GM21723 (cell line): ENCODE results near the gene MTHFR.

Source experiments
- ATAC-seq: cut with Tn5 transposase; IDR thresholded peaks from one replicate; pipeline ENCODE4 v1.9.1; 2021; ENCODE audit warnings: mild to moderate bottlenecking, moderate library complexity; ENCODE audit not compliant: unreplicated experiment

The MTHFR gene

DNA sequence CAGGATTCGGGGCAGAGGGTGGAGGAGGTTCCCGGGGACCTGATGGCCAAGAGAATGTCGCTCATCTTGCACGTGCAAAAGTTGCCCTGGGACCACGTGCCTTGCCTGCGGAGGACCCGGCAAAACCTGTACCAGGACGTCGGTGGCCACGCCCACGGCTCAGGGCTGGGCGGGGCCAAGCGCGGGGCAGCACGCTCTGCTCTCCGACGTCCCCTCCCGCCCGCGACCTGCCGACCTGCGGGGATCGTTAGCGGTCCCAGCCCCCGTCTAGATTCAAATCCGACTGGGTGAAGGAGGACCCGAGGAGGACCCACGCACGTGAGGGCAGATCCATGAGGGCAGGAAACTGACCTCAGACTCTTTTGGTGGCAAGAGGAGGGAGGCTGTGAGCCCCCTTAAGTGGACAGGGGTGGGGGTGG, 43.8 kb downstream of the MTHFR start, which contains the start of gene C1orf167:
C1orf167 (plus strand) TSS at position 206 of the 419 bp plus-strand sequence. CDS start 2,208 bp downstream, outside the sequence.
- no peak for ATAC-seq

DNA sequence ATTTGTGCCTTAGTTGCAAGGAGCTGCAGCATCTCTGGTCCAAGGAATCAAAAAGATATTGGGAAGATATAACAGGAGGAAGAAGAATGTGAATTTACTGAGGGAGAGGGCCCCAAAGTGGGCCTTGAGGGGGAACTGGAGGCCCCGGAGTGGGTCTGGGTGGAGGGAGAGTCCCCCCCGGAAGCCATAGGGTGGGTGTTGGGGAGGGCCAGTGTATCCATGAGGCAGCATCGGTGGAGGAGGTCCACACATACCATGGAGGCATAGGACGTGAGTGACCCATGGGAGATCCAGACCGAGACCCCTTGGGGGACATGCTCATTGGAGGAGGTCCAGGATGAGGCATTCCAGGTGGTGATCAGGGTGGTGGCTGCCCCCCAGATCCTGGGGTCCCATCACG, 44.5 kb downstream of the MTHFR start:
- ATAC-seq: no peak

DNA sequence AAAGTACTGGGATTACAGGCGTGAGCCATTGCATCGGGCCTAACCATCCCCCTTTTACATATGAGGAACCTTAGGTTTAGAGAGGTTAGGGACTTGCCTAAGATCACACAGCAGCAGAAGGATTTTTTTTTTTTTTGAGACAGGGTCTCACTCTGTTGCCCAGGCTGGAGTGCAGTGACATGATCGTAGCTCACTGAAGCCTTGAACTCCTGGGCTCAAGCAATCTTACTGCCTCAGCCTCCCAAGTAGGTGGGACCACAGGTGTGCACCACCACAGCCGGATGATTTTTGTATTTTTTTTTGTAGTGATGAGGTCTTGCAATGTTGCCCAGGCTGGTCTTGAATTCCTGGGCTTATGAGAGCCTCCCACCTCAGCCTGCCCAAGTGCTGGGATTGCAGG, 46.0 kb downstream of the MTHFR start:
- ATAC-seq: no peak

DNA sequence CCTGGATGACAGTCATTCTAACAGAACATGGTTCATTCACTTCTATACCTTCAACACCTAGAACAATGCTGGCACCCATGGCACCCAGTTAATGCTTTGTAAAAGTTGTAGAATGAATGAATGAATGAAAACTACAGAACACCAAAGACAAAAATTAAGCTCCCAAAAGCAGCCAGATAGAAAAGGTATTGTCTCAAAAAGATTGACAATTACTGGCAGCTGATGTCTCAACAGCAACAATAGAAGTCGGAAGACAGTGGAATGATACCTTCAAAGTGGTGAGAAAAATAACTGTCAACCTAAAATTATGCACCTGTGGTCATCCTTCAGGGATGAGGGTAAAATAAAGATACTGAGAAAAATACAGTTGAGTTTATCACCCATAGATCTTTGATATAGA, 48.7 kb downstream of the MTHFR start:
- no peak for ATAC-seq

DNA sequence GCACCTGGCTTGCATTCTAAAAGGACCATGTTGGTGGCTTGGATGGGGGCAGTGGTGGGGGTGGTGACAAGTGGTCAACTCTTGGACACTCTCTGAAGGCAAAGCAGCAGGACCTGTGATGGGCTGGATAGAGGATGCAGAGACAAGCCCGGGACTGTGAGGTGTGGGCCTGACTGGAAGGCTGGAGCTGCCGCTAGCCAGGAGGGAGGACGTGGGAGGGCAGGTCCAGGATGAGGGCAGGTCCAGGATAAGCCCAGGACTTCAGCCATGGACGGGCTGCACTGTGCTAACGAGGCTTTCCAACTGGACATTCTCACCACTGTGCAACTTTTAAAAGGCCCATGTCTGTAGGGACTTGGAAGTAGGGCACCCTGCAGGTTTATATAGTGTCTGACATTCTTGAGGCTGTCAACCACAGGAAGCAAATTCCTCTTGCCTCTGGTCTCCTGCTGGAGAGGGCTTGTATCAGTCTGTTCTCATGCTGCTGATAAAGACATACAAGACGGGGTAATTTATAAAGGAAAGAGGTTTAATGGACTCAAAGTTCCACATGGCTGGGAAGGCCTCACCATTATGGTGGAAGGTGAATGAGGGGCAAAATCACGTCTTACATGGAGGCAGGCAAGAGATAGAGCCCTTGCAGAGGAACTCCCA, 52.1 kb downstream of the MTHFR start:
- ATAC-seq: no peak

DNA sequence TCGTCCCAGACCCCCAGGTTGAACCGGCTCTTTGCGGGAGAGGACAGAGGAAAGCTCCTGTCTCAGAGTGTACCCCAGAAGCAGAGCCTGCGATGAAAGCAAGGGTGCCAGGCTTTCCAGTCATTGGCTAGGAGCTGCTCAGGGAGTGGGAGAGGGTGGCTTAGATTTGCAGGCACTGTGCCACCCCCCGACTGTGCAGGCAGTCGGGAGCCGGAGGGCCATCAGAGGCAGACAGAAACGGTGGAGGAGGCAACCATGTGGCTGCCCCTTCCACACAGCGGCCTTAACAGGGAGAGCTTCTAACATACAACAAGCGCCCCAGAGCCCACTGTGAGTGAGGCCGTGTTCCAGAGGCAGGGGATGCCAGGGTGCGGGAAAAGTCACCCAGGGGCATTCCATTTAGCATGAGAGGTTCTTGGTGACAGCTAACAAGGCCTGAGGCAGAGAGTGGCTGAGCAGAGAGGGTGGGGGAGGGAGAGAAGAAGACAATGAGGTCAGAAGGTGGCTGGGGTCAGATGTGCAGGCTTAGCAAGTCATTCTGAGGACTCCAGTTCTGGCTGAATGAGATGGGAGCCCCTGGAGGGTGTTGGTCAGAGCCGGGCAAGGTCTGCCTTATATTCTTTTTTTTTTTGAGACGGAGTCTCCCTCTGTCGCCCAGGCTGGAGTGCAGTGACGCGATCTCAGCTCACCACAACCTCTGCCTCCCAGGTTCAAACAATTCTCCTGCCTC, 53.2 kb downstream of the MTHFR start:
- no peak for ATAC-seq

DNA sequence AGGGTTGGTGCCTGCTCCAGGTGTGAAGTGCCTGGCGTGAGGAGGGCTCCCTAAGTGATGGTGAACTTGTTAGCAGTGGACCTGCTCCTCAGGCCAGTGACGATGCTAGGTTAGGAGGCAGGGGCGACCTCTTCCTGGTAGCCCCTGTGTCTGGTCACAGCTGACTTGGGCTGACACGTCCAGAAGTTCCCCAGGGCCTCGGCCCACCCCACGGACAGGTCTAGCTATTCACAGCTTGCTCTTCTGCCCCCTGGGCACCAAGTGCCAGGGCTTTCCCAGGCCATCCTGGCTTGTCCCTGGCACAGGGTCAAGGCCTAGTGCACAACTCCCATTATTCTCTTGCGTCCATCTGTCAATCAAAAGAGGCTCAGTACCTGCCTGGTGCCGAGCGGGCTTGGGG, 54.7 kb downstream of the MTHFR start:
- ATAC-seq: no peak

DNA sequence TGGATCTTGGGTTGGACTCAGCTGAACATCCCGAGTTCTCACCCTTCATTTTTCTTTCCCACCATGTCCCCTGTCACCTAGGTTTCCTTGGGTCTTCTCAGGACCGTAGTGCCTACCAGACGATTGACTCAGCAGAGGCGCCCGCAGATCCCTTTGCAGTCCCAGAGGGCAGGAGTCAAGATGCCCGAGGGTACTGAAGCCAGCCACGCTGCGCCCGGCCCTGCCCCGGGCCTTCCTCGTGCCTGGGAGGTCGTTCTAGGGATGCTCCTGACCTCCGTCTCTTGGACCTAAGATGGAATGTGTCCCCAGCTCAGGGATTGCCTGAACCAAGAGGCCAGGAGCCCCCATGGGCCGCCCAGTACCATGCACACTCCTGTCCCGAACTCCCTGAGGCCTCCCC, 55.8 kb downstream of the MTHFR start:
- ATAC-seq: no peak

DNA sequence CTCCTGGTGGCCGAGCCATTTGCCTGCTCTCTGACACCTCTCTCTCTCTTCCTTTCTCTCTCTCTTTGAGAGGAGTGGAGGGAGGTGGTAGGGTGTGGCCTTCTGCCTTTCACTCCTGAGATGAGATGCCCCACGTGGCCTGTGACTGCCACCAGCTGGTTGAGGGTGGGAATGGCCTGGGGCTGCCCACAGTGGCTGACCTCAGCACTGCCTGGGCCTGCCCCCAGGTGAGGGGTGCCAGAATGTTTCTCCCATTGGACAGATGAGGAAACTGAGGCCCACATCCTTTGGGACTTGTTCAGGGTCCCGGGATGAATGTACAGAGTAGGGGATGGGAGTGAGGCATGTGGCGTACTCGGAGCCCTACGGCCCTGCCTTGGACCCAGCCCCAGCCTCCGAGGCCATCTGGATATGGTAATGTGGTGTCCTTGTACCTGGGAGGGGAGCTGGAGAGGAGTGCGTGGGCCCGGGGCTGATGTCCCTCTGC, 56.5 kb downstream of the MTHFR start:
- ATAC-seq: no peak

DNA sequence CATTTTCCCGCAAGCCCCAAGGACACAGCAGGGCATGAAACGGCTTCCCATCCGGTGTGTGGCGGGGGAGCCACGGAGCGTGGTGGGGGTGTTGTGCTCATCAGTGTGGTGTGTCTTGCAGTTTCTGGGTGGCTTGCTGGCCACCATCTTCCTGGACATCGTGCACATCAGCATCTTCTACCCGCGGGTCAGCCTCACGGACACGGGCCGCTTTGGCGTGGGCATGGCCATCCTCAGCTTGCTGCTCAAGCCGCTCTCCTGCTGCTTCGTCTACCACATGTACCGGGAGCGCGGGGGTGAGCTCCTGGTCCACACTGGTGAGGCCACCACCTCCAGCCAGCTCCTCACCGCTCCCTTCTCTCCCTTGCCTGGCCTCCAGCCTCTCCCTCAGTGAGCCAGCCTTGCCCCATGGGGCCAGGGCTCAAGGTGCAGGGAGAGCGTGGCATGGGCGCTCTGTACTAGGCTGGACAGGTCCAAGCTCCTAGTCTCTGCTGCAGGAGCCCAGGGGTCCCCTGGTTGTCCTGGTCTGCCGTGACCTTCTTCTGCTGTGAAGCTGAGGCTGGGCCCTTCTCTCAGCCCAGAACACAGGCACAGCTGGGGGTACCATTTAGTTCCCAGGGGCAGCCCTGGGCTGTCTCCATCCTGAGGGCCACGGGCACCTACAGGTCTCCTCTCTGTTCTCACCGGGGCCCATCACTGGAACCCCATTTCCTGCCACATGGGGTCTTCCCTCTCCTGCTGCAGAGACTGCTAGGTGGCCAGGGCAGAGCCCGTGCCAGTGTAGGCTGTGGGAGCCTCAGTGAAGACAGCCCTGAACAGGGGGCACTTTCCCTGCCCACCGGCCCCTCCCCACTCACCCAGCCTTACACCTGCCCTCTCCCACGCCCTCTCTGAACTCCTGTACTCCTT, 57.2 kb downstream of the MTHFR start:
- ATAC-seq: no peak

DNA sequence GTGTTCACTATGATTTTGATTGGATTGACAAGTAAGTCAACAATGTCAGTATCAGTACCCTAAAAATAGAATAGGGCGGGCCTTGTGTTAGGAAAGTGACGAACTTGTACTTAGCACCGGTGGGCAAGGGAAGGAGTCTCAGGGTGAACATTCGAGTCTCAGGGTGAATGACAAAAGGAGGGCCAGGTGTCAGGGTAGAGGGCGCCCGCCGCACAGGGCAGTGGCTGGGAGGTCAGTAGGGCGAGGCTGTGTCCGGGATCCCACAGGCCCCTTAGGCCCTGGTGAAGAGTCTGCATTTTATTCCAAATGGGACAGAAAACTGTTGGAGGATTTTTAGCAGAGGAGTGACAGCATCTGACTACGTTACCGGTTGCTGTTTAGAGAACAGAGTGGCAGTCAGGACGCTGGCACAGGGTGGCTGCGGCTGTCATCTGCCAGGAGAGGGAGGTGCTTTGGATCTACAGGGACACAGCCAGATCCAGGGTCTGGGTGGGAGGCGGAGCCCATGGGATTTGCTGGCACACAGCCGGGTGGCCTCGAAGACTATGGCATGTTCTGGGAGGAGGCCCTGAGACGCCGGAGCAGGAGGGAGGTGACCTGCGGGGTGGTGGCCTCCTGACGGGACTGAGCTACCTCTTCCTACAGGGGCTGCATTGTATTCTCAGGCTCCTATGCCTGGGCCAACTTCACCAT, 58.8 kb downstream of the MTHFR start:
- ATAC-seq: no peak

DNA sequence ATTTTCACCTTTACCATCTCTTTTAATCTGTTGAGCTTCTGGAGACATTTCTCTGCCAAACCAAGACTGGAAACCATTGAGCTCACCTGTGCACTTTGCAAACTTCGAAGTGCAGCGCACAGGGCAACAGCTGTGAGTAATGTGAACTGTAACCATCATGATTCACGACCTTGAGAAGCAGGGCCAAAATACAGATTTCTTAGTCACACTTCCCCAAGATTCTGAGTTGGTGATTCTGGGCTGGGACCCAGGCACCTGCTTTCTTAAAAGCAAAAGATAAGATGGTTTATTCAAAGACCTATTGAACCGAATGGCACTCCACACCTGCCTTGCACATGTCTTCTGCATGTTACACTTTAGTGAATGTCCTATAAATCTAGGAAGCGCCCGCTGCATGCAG, 59.7 kb downstream of the MTHFR start:
- ATAC-seq: no peak

DNA sequence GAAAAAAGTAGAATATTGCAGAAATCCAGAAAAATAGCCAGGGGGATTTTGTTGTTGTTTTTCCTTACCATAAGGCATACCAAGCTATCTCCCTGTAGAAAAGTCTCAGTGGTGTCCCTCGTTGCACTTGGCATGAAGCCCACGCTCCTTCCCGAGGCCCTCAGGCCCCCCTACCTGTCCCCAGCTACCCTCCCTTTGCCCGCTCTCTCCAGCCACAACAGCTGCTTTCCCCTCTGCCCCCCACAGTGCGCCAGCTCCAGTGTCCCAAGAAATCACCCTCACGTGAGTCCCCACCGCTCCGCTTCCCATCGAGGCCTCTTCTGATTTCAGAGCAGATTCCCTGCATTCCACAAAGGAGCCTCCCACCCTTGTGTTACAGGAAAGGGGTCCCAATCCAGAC, 61.5 kb downstream of the MTHFR start:
- no peak for ATAC-seq

DNA sequence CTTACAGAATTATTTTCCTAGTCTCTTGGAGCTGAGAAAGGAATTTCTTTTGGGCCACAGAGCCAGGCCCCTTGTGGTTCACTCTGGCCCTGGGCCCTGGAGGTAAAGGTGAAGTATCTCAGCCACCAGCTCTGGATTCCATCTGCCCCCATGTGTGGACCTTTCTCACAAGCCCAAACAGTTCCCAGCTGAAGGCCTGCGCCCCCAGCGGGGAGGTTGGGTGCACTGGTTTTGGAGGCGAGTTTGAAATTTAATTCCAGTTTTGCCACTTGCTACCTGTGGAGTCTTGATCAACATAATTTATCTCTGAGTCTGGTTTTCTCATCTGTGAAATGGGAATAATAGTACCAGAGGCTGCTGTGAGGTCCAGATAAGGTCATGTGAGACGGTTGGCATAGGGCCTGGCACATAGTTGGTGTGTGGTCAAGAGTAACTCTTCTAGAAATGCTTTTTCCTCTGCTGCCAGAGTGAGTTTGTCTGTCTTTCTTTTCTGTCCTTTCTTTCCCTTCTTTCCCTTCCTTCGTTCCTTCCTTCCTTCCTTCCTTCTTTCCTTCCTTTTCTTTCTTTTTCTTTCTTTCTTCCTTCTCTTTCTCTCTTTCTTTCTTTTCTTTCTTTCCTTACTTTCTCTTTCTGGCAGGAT, 63.7 kb downstream of the MTHFR start:
- ATAC-seq: no peak

DNA sequence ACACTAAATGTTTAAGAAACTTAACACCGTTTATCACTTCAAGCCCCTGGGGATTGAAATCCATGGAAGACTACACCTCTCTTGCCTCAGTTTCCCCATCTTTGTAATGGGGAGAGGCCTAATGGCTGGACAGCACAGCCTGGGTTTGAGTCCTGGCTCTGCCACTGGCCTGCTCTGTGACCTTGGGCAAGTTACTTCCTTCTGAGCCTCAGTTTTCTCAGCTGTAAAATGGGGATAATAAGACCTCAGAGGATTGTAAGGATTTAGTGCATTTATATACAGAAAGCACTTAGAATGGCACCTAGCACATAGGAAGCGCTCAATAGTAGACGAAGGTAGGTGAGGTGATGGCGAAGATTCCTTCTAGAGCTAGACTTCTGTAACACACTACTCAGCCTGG, 64.3 kb downstream of the MTHFR start:
- no peak for ATAC-seq

DNA sequence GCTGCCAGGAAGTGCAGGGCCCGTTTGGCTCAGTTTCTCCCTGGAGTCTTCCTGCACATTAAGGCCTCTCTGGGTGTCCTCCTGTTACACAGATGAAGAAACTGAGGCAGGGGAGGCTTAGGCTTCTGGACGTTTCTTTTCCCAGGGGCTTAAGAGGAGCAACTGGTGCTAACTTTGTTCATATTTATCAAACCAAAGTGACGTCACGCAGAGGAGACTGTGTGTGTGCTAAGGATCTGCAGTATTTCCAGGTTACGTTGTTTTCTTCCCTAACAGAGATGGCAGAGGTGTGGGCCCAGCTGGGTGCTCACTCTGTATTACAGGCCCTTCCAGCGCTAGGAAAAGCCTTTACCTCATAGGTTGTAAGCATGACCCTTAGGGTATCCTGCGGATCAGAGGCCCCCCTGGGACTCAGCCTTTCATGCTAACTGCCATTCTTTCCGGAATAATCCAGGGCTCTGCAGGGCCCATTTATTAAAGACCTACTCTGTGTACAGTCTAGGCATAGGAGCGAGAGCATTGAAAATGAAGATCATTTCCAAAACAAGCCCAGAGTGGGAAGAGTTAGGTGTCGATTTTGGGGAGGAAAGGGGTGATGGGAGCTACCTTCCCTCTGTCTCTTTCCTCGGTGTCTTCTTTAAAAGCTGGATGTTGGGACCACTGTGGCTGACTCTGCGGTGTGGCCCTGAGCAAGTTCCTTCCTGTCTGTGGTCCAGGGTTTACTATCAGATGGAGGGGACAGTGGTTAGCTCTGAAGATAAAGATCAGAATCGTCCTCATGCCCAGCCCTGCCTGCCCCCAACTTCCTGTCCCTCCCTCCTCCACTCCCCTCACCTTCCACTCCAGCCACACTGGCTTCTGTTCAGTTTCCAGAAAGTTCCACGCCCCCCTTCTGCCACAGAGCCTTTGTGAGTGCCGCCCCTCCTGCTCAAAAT, 65.2 kb downstream of the MTHFR start:
- ATAC-seq: no peak

DNA sequence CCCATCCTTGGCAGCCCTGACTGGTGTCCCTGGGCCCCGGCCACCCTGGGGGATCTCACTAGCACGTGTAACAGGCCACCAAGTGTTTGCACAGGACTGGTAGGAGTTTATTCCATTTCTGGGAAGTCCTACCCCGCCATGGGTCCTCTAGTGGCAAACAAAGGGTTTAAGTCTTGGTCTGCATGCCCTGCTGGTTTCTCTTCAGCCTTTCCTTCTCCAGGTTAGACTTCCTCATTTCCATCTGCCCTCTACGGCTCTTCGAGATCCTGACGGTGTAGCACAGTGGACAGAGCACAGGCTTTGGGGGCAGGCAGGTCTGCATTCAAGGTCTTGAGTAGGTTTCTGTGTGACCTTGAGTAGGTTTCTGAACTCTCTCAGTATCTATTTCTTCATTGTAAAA, 67.0 kb downstream of the MTHFR start:
- no peak for ATAC-seq

DNA sequence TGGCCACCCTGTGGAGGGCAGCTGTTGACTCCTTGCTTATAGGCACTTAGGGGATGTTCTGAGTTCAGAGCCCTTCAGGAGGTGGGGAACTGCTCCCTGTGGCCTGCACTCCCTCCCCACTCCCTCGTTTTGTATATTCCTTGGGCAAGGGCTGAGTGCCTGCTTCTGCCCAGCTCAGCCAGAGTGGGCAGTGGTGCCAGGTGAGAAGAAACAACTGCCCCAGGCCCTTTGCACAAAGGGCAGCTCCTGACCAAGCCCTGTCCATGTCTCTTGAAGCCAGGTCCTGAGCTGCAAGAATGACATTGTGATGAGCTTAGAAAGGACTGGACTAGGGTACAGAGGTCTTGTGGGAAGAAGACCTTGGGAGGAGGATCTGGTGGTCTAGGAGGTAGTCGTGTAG, 67.7 kb downstream of the MTHFR start:
- ATAC-seq: no peak
